Measurements from ENCODE around the gene TTC9C. TPM values are rescaled to one million over a fixed set of nuclear protein-coding genes. Genes with fewer than 3 reads are reported as not detected.

The TTC9C gene
- polyA plus RNA-seq, 2 of the 4 experiments (the other 2 are of a cell fraction), result 33.5 to 42.6 TPM

DNA sequence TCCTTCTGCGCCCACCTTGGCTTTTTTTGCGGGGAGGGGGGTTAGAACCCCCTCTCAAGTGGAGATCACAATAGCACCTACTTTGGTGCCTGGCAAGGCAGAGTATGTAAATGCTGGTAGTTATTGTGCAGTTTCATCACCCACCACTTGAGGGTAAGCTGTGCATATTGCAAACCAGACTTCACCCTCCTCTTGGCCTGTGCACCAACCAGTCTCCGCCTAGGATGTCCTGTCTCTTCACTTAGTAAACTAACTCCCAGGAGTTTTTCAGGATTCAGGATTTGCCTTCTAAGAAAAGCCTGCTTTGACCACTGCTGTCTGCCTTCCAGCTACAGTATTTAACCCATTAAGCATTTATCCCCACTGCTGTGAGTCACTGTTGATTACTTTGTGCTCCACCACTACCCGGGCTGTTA, 47.5 kb upstream of the TTC9C start:
- 14% methylated on average over 4 of the region's 4 CpGs for WGBS (ENCODE audit: missing lambda C conversion rate)
- no peaks in the 10 kb centered on the region for H3K9me3 ChIP-seq
- POLR2A ChIA-PET, result interaction anchor here (0.6 to 2.7 kb wide), 10 partner anchors 9 to 182 kb away, joined by 3 to 34 read pairs (median 6); partner anchors contain the start of genes C11orf98, CSKMT, HNRNPUL2 and INTS5
- TF ChIP-seq, protein P1, sequence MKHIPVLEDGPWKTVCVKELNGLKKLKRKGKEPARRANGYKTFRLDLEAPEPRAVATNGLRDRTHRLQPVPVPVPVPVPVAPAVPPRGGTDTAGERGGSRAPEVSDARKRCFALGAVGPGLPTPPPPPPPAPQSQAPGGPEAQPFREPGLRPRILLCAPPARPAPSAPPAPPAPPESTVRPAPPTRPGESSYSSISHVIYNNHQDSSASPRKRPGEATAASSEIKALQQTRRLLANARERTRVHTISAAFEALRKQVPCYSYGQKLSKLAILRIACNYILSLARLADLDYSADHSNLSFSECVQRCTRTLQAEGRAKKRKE (CRISPR knock-in tag; IDR thresholded peaks at IDR 0.05; ENCODE audit: low read depth), result no peak
- TF ChIP-seq SMC3 (IDR thresholded peaks at IDR 0.05) (peak; percentile 42; the same call in 2 of the 3 replicates), RAD21 (conservative IDR thresholded peaks at IDR 0.05 in 1 of 2, IDR thresholded peaks at IDR 0.05 in 1 of 2) (peak; percentile 64 to 72)
- TF ChIP-seq, protein P2, sequence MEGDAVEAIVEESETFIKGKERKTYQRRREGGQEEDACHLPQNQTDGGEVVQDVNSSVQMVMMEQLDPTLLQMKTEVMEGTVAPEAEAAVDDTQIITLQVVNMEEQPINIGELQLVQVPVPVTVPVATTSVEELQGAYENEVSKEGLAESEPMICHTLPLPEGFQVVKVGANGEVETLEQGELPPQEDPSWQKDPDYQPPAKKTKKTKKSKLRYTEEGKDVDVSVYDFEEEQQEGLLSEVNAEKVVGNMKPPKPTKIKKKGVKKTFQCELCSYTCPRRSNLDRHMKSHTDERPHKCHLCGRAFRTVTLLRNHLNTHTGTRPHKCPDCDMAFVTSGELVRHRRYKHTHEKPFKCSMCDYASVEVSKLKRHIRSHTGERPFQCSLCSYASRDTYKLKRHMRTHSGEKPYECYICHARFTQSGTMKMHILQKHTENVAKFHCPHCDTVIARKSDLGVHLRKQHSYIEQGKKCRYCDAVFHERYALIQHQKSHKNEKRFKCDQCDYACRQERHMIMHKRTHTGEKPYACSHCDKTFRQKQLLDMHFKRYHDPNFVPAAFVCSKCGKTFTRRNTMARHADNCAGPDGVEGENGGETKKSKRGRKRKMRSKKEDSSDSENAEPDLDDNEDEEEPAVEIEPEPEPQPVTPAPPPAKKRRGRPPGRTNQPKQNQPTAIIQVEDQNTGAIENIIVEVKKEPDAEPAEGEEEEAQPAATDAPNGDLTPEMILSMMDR (IDR thresholded peaks at IDR 0.05), result peak; percentile 61
- H3K4me2 ChIP-seq, result peak overlapping the region; percentile 24
- peaks cover 24% of the 10 kb centered on the region for H3K4me1 ChIP-seq
- ATAC-seq, result peak; percentile 92 to 95
- DNase-seq (ENCODE audit: low read depth in 1 of 2, low spot score in 1 of 2), result peak; percentile 80 to 88
- CTCF ChIA-PET, result interaction anchor here (0.7 to 7.2 kb wide), 24 partner anchors 11 to 286 kb away, joined by 3 to 126 read pairs (median 5); partner anchors contain the start of genes BSCL2, C11orf98, CSKMT and GNG3
- no peak overlapping the region for H3K4me3 ChIP-seq
- peak; percentile 43 for FAIRE-seq
- H3K27ac ChIP-seq, result peak overlapping the region; percentile 50 to 92

DNA sequence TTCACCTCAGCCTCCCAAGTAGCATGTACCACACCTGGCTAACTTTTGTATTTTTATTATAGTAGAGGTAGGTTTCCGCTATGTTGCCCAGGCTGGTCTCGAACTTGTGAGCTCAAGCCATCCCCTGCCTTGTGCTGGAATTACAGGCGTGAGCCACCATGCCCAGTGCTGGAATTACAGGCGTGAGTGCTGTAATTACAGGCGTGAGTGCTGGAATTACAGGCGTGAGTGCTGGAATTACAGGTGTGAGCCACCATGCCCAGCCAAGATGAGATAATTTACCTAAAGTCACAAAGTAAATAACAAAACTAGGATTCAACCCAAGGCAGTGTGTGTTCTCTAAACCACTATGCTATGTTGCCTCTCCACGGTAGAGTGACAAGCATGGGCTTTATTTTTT, 45.8 kb upstream of the TTC9C start:
- CTCF ChIA-PET, result interaction anchor here (7.2 kb wide), 1 partner anchor 10 kb away, joined by 126 read pairs; the partner anchor contains the start of gene LRRN4CL
- ATAC-seq, result no peak
- 76% methylated on average over 7 of the region's 7 CpGs for WGBS (ENCODE audit: missing lambda C conversion rate)
- TF ChIP-seq FOSL2 (IDR thresholded peaks at IDR 0.05) (no peak), FOSL2 (CRISPR knock-in tag; IDR thresholded peaks at IDR 0.05) (no peak), TFCP2L1 (CRISPR knock-in tag; IDR thresholded peaks at IDR 0.05) (no peak), PHF8 (IDR thresholded peaks at IDR 0.05; ENCODE audit: borderline replicate concordance, low read depth) (no peak), EHF (CRISPR knock-in tag; IDR thresholded peaks at IDR 0.05) (no peak), JUNB (IDR thresholded peaks at IDR 0.05) (no peak), MAZ (IDR thresholded peaks at IDR 0.05; ENCODE audit: borderline replicate concordance, low read depth, low read length) (no peak), HOXB5 (CRISPR knock-in tag; IDR thresholded peaks at IDR 0.05) (no peak)
- Histone ChIP-seq H3K4me1 (peaks cover 17% of the 10 kb centered on the region; the same call in 2 of the 3 replicates), H3K9me3 (no peaks in the 10 kb centered on the region), H3K4me3 (no peak overlapping the region), H3K4me2 (no peak overlapping the region), H3K27ac (no peak overlapping the region)
- FAIRE-seq, result no peak
- POLR2A ChIA-PET, result no interaction called here
- DNase-seq (ENCODE audit: low read depth in 1 of 2, low spot score in 1 of 2), result no peak

DNA sequence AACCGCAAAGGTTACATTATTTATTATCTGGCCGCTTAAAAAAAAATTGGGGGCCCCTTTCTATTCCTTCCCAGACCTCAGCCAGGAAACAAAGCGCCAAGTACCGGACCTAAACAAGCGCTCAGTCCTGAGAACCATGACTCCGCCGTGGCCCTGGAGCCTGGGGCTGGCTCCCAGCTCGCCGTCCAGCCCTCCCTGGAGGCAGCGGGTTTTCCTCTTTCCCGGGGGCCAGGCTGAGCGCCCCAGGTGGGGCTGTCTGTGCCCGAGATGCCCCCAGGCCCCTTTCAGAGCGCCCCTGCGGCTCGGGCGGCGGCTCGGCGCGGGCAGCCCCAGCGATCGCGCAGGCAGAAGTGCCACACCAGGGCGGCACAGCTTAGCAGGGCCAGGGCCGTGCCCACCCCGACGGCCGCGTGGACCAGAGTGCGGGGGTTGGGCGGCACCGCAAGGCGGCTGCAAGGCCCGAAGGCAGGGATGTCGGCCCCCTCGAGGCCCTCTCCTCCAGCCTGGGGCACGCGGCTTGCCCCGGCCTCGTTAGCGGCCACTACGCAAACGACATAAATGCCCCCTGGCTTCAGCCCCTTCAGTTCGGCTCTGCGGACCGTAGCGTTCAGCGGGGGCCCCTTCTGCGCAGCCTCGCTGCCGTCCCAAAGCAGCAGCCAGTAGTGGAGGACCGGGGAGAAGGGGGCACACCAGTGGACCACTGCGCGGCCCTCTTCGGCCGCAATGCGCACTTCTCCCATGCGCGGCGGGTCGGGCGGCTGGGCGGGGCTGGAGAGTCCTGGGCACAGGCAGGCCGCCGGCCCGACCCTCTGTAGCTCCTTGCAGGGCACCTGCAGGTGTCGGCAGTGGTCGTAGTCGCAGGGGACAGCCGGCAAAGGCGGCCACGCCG, 40.5 kb upstream of the TTC9C start:
- ChIA-PET POLR2A (interaction anchor here (0.8 kb wide), 1 partner anchor 23 kb away, joined by 3 read pairs; the partner anchor contains the start of genes C11orf98 and CSKMT), CTCF (interaction anchor here (1.4 to 9.8 kb wide), 6 partner anchors 6 to 293 kb away, joined by 4 to 126 read pairs (median 5); partner anchors contain the start of genes LBHD1, UBXN1 and UQCC3)
- no peak for FAIRE-seq
- Histone ChIP-seq H3K9me3 (no peaks in the 10 kb centered on the region), H3K4me2 (no peak overlapping the region), H3K4me1 (peaks cover 4% of the 10 kb centered on the region; the same call in 1 of the 3 replicates), H3K27ac (no peak overlapping the region), H3K4me3 (no peak overlapping the region)
- peak in 1 of 2 experiments; percentile 16; a peak in 3 of 6 replicates for ATAC-seq
- WGBS (ENCODE audit: missing lambda C conversion rate), result 93% methylated on average over 56 of the region's 74 CpGs
- DNase-seq (ENCODE audit: low read depth in 1 of 2, low spot score in 1 of 2), result no peak
- TF ChIP-seq TFCP2L1 (CRISPR knock-in tag; IDR thresholded peaks at IDR 0.05), result no peak
- TF ChIP-seq POLR2AphosphoS2 (conservative IDR thresholded peaks at IDR 0.05; ENCODE audit: low read length), result no peak
- TF ChIP-seq CEBPB (IDR thresholded peaks at IDR 0.05), result no peak
- no peak for TF ChIP-seq ESRRA (IDR thresholded peaks at IDR 0.05; ENCODE audit: borderline replicate concordance, low read length)
- no peak for TF ChIP-seq KDM1A (IDR thresholded peaks at IDR 0.05; ENCODE audit: low read depth)
- TF ChIP-seq ZNF302 (CRISPR knock-in tag; IDR thresholded peaks at IDR 0.05), result no peak
- TF ChIP-seq, protein P3, sequence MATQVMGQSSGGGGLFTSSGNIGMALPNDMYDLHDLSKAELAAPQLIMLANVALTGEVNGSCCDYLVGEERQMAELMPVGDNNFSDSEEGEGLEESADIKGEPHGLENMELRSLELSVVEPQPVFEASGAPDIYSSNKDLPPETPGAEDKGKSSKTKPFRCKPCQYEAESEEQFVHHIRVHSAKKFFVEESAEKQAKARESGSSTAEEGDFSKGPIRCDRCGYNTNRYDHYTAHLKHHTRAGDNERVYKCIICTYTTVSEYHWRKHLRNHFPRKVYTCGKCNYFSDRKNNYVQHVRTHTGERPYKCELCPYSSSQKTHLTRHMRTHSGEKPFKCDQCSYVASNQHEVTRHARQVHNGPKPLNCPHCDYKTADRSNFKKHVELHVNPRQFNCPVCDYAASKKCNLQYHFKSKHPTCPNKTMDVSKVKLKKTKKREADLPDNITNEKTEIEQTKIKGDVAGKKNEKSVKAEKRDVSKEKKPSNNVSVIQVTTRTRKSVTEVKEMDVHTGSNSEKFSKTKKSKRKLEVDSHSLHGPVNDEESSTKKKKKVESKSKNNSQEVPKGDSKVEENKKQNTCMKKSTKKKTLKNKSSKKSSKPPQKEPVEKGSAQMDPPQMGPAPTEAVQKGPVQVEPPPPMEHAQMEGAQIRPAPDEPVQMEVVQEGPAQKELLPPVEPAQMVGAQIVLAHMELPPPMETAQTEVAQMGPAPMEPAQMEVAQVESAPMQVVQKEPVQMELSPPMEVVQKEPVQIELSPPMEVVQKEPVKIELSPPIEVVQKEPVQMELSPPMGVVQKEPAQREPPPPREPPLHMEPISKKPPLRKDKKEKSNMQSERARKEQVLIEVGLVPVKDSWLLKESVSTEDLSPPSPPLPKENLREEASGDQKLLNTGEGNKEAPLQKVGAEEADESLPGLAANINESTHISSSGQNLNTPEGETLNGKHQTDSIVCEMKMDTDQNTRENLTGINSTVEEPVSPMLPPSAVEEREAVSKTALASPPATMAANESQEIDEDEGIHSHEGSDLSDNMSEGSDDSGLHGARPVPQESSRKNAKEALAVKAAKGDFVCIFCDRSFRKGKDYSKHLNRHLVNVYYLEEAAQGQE (IDR thresholded peaks at IDR 0.05), result no peak
- TF ChIP-seq RCOR1 (IDR thresholded peaks at IDR 0.05; ENCODE audit: low read depth, low read length), result no peak
- no peak for TF ChIP-seq BHLHE40 (IDR thresholded peaks at IDR 0.05; ENCODE audit: low read depth, low read length)
- TF ChIP-seq JUNB (IDR thresholded peaks at IDR 0.05), result no peak
- no peak for TF ChIP-seq RNF2 (IDR thresholded peaks at IDR 0.05; ENCODE audit: borderline replicate concordance, low read depth)
- no peak for TF ChIP-seq JUN (IDR thresholded peaks at IDR 0.05)
- TF ChIP-seq KDM5A (IDR thresholded peaks at IDR 0.05), result no peak
- no peak for TF ChIP-seq RARB (CRISPR knock-in tag; IDR thresholded peaks at IDR 0.05)
- no peak for TF ChIP-seq GATA3 (IDR thresholded peaks at IDR 0.05; ENCODE audit: borderline replicate concordance)
- no peak for TF ChIP-seq CHD4 (IDR thresholded peaks at IDR 0.05; ENCODE audit: borderline replicate concordance)
- no peak for TF ChIP-seq HDAC2 (IDR thresholded peaks at IDR 0.05)

Measured in A549 (cell line).